Measurements from ENCODE around the gene MT3. TPM values are rescaled to one million over a fixed set of nuclear protein-coding genes. Genes with fewer than 3 reads are reported as not detected.

Gene MT3
- total and polyA plus RNA-seq, 2 experiments from 2014 or later, result not detected

GRCh38 chr16:56631832-56632155, 42.5 kb downstream of the MT3 start:
- in situ Hi-C loops (cut with MboI), result no loop called here
- no peaks in the 10 kb centered on the region for H3K9me3 ChIP-seq (ENCODE audit: low read depth)
- 12 to 17% methylated on average over 12 to 14 of the region's 14 CpGs for WGBS, 2 experiments (ENCODE audit: low coverage in 1 of 2, low lambda C conversion rate in 2 of 2, missing lambda C conversion rate in 2 of 2)
- H3K27me3 ChIP-seq (replicated peaks; ENCODE audit: insufficient read depth), result no peaks in the 10 kb centered on the region
- DNase-seq, result no peak
- H3K79me2 ChIP-seq (ENCODE audit: insufficient read depth), result no peaks in the 10 kb centered on the region
- H3K4me3 ChIP-seq, result peak overlapping the region; percentile 70
- H3K36me3 ChIP-seq (ENCODE audit: low read depth), result no peaks in the 10 kb centered on the region
- H3K9ac ChIP-seq, result peak overlapping the region; percentile 69
- H3K9me2 ChIP-seq (ENCODE audit: insufficient read depth), result no peaks in the 10 kb centered on the region
- peaks cover 4% of the 10 kb centered on the region; the same call in 1 of the 2 replicates for H3K4me1 ChIP-seq (ENCODE audit: insufficient read depth)
- H3K27ac ChIP-seq, result no peak overlapping the region
- H3F3A ChIP-seq (ENCODE audit: insufficient read depth), result peaks cover 25% of the 10 kb centered on the region
- H2AFZ ChIP-seq, result peak overlapping the region; percentile 91
- H3K4me2 ChIP-seq (ENCODE audit: unreplicated experiment), result peak overlapping the region; percentile 84
- no peaks in the 10 kb centered on the region for H4K20me1 ChIP-seq (ENCODE audit: insufficient read depth)
- no peak for TF ChIP-seq EZH2phosphoT487 (IDR thresholded peaks at IDR 0.05; ENCODE audit: insufficient read depth, low read depth)
- TF ChIP-seq EZH2 (IDR thresholded peaks at IDR 0.05; ENCODE audit: insufficient read depth, poor library complexity, severe bottlenecking), result no peak

GRCh38 chr16:56632156-56632847, 43.0 kb downstream of the MT3 start, which contains the start of gene MT1M:
Gene MT1M (plus strand): TSS chr16:56632659. CDS start chr16:56632732, 73 bp downstream.
- in situ Hi-C loops (cut with MboI), result no loop called here
- Histone ChIP-seq H4K20me1 (ENCODE audit: insufficient read depth) (no peaks in the 10 kb centered on the region), H3K27ac (no peak within 1 kb of the TSS), H2AFZ (peak within 1 kb of the TSS; percentile 91), H3K27me3 (replicated peaks; ENCODE audit: insufficient read depth) (no peaks in the 10 kb centered on the region), H3F3A (ENCODE audit: insufficient read depth) (0 out of 2 replicates have a peak, but pooled peaks cover 21% of the 10 kb centered on the region), H3K4me1 (ENCODE audit: insufficient read depth) (no peaks in the 10 kb centered on the region), H3K79me2 (ENCODE audit: insufficient read depth) (no peaks in the 10 kb centered on the region), H3K4me3 (peak within 1 kb of the TSS; percentile 70), H3K9me2 (ENCODE audit: insufficient read depth) (no peaks in the 10 kb centered on the region), H3K9ac (peak within 1 kb of the TSS; percentile 69), H3K4me2 (ENCODE audit: unreplicated experiment) (peak within 1 kb of the TSS; percentile 84), H3K36me3 (ENCODE audit: low read depth) (no peaks in the 10 kb centered on the region), H3K9me3 (ENCODE audit: low read depth) (no peaks in the 10 kb centered on the region)
- WGBS, 2 experiments (ENCODE audit: low coverage in 1 of 2, low lambda C conversion rate in 2 of 2, missing lambda C conversion rate in 2 of 2), result 1 to 2% methylated on average over 35 to 47 of the region's 61 CpGs
- TF ChIP-seq EZH2phosphoT487 (IDR thresholded peaks at IDR 0.05; ENCODE audit: insufficient read depth, low read depth) (no peak), EZH2 (IDR thresholded peaks at IDR 0.05; ENCODE audit: insufficient read depth, poor library complexity, severe bottlenecking) (no peak)
- DNase-seq, result peak; percentile 75

GRCh38 chr16:56632848-56633365, 43.6 kb downstream of the MT3 start:
- Histone ChIP-seq H3K9me3 (ENCODE audit: low read depth) (no peaks in the 10 kb centered on the region), H3K79me2 (ENCODE audit: insufficient read depth) (no peaks in the 10 kb centered on the region), H3K4me3 (peak overlapping the region; percentile 70), H3K9me2 (ENCODE audit: insufficient read depth) (no peaks in the 10 kb centered on the region), H4K20me1 (ENCODE audit: insufficient read depth) (no peaks in the 10 kb centered on the region), H3K27me3 (replicated peaks; ENCODE audit: insufficient read depth) (no peaks in the 10 kb centered on the region), H3K4me1 (ENCODE audit: insufficient read depth) (no peaks in the 10 kb centered on the region), H2AFZ (peak overlapping the region; percentile 91), H3K9ac (peak overlapping the region; percentile 69), H3K4me2 (ENCODE audit: unreplicated experiment) (peak overlapping the region; percentile 84), H3F3A (ENCODE audit: insufficient read depth) (0 out of 2 replicates have a peak, but pooled peaks cover 17% of the 10 kb centered on the region), H3K36me3 (ENCODE audit: low read depth) (no peaks in the 10 kb centered on the region), H3K27ac (no peak overlapping the region)
- WGBS, 2 experiments (ENCODE audit: low coverage in 1 of 2, low lambda C conversion rate in 2 of 2, missing lambda C conversion rate in 2 of 2), result 52 to 64% methylated on average over 6 of the region's 6 CpGs
- in situ Hi-C loops (cut with MboI), result no loop called here
- TF ChIP-seq EZH2 (IDR thresholded peaks at IDR 0.05; ENCODE audit: insufficient read depth, poor library complexity, severe bottlenecking) (no peak), EZH2phosphoT487 (IDR thresholded peaks at IDR 0.05; ENCODE audit: insufficient read depth, low read depth) (no peak)
- DNase-seq, result no peak

- Histone ChIP-seq H4K20me1 (ENCODE audit: insufficient read depth) (no peaks in the 10 kb centered on the region), H3K4me1 (ENCODE audit: insufficient read depth) (no peaks in the 10 kb centered on the region), H3F3A (ENCODE audit: insufficient read depth) (0 out of 2 replicates have a peak, but pooled peaks cover 15% of the 10 kb centered on the region), H2AFZ (no peak overlapping the region), H3K79me2 (ENCODE audit: insufficient read depth) (no peaks in the 10 kb centered on the region), H3K9ac (no peak overlapping the region), H3K36me3 (ENCODE audit: low read depth) (no peaks in the 10 kb centered on the region), H3K27ac (no peak overlapping the region), H3K9me3 (ENCODE audit: low read depth) (no peaks in the 10 kb centered on the region), H3K4me3 (no peak overlapping the region), H3K27me3 (replicated peaks; ENCODE audit: insufficient read depth) (no peaks in the 10 kb centered on the region), H3K9me2 (ENCODE audit: insufficient read depth) (no peaks in the 10 kb centered on the region), H3K4me2 (ENCODE audit: unreplicated experiment) (no peak overlapping the region)
- no peak for TF ChIP-seq EZH2 (IDR thresholded peaks at IDR 0.05; ENCODE audit: insufficient read depth, poor library complexity, severe bottlenecking)
- no peak for TF ChIP-seq EZH2phosphoT487 (IDR thresholded peaks at IDR 0.05; ENCODE audit: insufficient read depth, low read depth)
- 74 to 84% methylated on average over 7 of the region's 7 CpGs for WGBS, 2 experiments (ENCODE audit: low coverage in 1 of 2, low lambda C conversion rate in 2 of 2, missing lambda C conversion rate in 2 of 2)
- in situ Hi-C loops (cut with MboI), result no loop called here
- DNase-seq, result no peak
Measured at GRCh38 chr16:56633535-56633934, 44.2 kb downstream of the MT3 start.

Measured in GM23248 (cell line).